ENCODE data around the gene KCNQ1.

Gene KCNQ1

DNA sequence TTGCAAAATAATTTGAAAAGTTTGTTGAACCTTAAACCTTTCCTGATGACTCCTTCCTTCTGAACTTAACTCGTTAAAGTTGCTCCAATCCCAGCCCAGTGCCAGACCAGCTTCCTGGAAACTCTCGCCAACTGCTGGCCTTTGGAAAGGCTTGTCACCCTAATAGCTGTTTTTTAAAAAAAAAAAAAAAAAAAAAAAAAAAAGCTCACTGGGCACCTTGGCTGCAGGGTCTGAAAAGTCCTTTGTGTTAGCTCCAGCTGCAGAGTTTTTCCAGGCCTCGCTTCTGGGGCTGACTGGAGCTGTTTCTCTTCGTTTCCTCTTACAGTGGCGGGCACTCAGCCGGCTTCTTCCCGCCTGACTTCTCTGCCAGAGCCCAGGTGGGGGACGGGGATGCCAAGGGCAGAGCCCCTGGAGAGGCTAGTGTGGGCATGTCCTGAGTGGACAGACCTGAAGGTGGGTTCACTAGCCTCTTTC is 229.9 kb downstream of the KCNQ1 start:
- no peak for DNase-seq

- DNase-seq, result no peak
Observed at GRCh38 chr11:2675540-2675939, 230.7 kb downstream of the KCNQ1 start.

GRCh38 chr11:2677127-2677526 is 232.3 kb downstream of the KCNQ1 start:
- no peak for DNase-seq

GRCh38 chr11:2678396-2678795 is 233.6 kb downstream of the KCNQ1 start:
- DNase-seq, result no peak

GRCh38 chr11:2679011-2679676 is 234.3 kb downstream of the KCNQ1 start:
- no peak for DNase-seq

DNA sequence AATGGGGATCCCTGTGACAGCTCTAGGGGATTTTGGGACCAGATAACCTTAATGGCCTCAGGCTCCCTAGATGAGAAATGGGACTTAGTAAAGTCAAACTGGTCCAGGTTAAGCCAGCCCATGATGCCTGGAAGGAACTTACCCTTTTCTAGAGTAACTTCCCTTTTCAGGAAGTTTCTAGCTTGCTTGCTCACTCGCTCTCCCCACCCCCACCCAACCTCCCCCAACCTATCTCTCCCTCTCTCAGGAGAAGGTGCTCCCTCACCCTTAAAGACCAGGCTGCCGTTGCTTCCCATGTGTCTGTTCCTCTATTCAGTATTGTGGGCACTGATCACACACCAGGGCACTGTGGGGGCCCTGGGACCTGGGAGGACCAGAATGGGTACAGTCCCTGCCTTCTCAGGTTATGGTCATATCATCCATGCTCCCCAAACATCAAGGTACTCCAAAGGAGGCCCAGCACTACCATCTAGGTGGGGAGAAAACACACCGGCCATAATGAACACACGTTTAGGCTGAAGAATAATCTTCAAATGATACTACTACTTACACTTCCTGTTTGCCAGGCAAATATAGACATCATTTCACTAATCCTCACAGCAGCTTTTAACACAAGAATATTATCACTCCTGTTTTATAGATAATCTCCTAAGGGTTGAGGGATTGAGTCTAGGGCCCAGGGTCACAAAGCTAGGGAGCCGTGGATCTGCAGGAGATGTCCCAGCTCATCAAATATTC is 236.8 kb downstream of the KCNQ1 start:
- no peak for DNase-seq

DNA sequence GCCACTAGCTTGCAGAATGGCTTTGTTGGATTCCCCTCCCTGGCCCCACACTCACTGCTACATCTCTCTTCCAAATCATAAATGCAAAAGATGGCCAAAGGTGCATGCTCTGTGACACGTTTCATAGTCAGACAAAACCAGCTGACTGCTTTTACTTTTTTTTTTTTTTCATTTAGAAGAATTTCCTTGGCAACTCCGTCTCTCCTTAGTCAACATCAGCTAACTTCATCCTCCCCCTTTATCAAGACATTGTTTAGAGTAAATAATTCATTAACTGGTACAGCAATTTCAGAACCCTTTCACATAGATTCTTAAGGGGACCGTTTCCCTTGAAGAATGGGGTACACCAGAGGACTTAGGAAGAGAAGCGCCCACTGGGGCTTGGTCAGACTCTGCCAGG is 239.0 kb downstream of the KCNQ1 start:
- DNase-seq, result no peak

DNA sequence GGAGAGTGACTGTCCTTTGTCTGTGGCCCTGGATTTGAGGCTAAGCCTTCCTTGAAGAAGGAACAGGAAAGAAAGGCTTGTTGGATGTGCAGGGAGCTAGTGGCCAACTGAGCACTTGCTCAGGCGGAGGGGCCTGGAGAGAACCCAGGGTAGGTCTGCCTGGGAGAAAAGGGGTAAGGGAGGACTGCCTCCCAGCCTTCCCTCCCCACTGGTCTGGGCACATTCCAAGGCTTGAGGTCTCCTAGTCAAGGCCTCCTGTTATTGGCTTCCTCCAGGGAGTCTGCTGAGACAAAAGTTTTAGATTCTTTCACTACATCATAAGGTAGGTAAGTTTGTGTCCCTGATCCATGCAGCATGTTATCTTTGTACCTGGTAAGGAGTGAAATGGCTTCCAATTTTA is 239.8 kb downstream of the KCNQ1 start:
- no peak for DNase-seq

GRCh38 chr11:2685051-2685450 is 240.2 kb downstream of the KCNQ1 start:
- no peak for DNase-seq

- DNase-seq, result no peak
Observed at GRCh38 chr11:2685566-2686359, 241.0 kb downstream of the KCNQ1 start.

DNA sequence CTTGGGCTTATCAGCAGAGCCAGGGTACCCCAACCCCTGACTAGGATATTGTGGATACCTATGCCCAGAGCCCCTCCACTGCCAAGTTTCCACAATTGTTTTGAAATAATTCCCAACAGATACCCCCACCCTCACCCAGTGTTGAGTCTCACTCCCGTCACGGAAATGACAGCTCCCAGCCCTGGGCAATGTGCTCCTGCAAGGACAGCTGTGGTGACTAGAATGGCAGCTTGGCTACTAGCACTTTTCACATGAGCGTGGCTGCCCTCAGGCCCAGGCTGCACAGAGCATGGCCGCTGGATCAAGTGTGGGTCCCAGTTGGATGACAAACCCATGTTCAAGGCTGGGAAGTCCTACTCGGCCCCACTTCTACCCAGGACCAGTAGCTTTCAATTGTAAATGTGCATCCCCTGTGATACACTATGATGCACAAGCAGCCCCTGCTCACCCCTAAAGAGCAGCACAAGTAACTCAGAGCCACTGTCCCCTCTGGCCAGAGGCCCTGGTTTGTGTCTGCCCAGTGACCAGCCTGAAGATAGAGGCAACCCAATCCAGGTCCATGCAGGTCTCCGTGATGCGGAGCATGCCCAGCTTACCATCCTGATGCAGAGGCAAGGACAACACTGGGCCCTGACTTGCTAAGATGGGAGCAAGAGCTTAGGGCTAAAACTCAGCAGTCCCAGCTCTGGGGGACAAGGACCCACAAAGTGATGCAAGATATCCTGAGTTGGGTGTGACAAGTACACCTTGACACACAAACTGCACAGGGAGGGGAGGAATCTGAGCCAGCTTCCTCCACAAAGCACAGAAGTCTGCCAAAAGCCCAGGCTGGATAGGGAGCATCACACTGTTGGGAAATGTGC is 241.8 kb downstream of the KCNQ1 start:
- DNase-seq, result no peak

GRCh38 chr11:2687223-2687530 is 242.4 kb downstream of the KCNQ1 start:
- no peak for DNase-seq

GRCh38 chr11:2687782-2688191 is 243.0 kb downstream of the KCNQ1 start:
- DNase-seq, result no peak

GRCh38 chr11:2688381-2689231 is 243.8 kb downstream of the KCNQ1 start:
- no peak for DNase-seq

- no peak for DNase-seq
Observed at GRCh38 chr11:2689651-2690575, 245.1 kb downstream of the KCNQ1 start.

- DNase-seq, result no peak
Observed at GRCh38 chr11:2690596-2691354, 246.0 kb downstream of the KCNQ1 start.

GRCh38 chr11:2691355-2691761 is 246.6 kb downstream of the KCNQ1 start:
- DNase-seq, result no peak

- peak; percentile 11 for DNase-seq
Observed at GRCh38 chr11:2691991-2692875, 247.4 kb downstream of the KCNQ1 start.
